Measurements from ENCODE around the gene EXOC6.

EXOC6 gene

DNA sequence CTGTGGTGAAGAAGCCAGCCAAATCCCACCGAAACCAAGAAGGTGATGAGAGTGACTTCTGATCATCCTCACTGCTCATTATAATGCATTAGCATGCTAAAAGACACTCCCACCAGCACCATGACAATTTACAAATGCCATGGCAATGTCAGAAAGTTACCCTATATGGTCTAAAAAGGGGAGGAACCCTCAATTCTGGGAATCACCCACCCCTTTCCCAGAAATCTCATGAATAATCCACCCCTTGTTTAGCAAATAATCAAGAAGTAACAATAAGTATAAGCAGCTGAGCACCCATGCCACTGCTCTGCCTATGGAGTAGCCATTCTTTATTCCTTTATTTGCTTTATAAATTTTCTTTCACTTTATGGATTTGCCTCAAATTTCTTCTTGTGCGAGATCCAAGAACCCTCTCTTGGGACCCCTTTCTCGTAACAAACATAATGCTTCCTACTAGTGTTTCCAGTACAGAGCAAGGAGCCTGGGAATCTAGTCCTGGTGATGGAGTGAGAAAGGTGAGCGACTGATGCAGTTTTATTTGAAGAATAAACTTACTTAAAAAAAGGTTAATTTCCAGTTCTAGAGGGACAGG, 18.4 kb upstream of the EXOC6 start:
- H3K36me3 ChIP-seq (ENCODE audit: insufficient read depth), result no peaks in the 10 kb centered on the region
- no peaks in the 10 kb centered on the region for H4K20me1 ChIP-seq (ENCODE audit: insufficient read depth)
- no peaks in the 10 kb centered on the region for H3K4me1 ChIP-seq (ENCODE audit: low read depth, poor library complexity, severe bottlenecking)
- TF ChIP-seq, protein P1, sequence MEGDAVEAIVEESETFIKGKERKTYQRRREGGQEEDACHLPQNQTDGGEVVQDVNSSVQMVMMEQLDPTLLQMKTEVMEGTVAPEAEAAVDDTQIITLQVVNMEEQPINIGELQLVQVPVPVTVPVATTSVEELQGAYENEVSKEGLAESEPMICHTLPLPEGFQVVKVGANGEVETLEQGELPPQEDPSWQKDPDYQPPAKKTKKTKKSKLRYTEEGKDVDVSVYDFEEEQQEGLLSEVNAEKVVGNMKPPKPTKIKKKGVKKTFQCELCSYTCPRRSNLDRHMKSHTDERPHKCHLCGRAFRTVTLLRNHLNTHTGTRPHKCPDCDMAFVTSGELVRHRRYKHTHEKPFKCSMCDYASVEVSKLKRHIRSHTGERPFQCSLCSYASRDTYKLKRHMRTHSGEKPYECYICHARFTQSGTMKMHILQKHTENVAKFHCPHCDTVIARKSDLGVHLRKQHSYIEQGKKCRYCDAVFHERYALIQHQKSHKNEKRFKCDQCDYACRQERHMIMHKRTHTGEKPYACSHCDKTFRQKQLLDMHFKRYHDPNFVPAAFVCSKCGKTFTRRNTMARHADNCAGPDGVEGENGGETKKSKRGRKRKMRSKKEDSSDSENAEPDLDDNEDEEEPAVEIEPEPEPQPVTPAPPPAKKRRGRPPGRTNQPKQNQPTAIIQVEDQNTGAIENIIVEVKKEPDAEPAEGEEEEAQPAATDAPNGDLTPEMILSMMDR (conservative IDR thresholded peaks at IDR 0.05; ENCODE audit: low read depth, low read length), result no peak
- H3K27me3 ChIP-seq (ENCODE audit: insufficient read depth, low read depth), result no peaks in the 10 kb centered on the region
- no peak overlapping the region for H3K4me3 ChIP-seq (IDR thresholded peaks at IDR 0.05; ENCODE audit: insufficient read depth, low read depth, low read length)
- H3K9ac ChIP-seq, result no peak overlapping the region
- H3K79me2 ChIP-seq (ENCODE audit: insufficient read depth, low read depth), result no peaks in the 10 kb centered on the region
- no peak overlapping the region for H3K27ac ChIP-seq
- no peak overlapping the region for H3K4me2 ChIP-seq
- H2AFZ ChIP-seq (ENCODE audit: low read depth), result no peak overlapping the region

DNA sequence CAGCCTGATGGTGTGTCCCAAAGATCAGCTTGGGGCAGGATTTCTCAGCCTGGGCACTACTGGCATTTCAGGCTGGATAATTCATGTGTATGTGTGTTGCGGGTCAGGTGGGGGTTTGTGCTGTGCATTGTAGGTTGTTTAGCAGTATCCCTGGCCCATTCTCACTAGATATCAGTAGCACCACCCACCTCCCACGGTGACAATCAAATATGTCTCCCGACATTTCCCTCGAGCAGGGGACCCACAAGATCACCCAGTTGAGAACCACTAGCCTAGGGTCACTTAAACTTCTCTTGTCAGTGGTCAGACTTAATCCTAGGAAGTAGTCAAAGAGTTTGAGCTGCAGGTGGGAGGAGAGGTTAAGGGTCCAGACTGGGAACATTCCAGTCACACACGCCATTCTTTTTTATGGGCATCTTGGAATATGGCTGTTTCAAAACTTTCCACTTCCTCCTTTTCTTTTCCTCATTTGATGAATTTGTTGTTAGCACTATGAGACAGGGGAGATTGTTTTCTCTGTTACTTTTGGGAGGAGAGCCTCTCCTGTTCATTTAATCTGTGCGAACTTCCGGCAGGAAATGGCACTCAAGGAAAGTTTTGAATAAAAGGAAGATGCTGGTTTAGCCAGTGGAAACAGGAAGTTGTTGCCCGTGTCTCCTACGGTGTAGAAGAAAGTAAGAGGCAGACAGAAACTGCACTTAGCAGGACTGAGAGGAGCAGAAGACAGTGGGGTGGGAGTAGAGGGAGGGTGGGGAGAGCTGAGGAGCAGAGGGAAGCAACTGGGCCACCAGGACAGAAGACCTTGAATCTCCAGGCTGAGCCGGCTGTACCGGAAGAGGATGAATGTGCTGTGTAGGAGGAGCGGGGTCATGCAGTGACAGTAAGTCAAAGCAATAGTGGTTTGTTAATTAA, 17.6 kb upstream of the EXOC6 start:
- Histone ChIP-seq H3K36me3 (ENCODE audit: insufficient read depth) (no peaks in the 10 kb centered on the region), H3K4me1 (ENCODE audit: low read depth, poor library complexity, severe bottlenecking) (no peaks in the 10 kb centered on the region), H2AFZ (ENCODE audit: low read depth) (no peak overlapping the region), H3K27ac (no peak overlapping the region), H4K20me1 (ENCODE audit: insufficient read depth) (no peaks in the 10 kb centered on the region), H3K9ac (no peak overlapping the region), H3K79me2 (ENCODE audit: insufficient read depth, low read depth) (no peaks in the 10 kb centered on the region), H3K4me2 (no peak overlapping the region), H3K4me3 (IDR thresholded peaks at IDR 0.05; ENCODE audit: insufficient read depth, low read depth, low read length) (no peak overlapping the region), H3K27me3 (ENCODE audit: insufficient read depth, low read depth) (no peaks in the 10 kb centered on the region)
- TF ChIP-seq, protein P1 (conservative IDR thresholded peaks at IDR 0.05; ENCODE audit: low read depth, low read length), result no peak

GRCh38 chr10:92832121-92832520, 16.2 kb upstream of the EXOC6 start:
- no peak overlapping the region for H3K4me2 ChIP-seq
- no peaks in the 10 kb centered on the region for H4K20me1 ChIP-seq (ENCODE audit: insufficient read depth)
- no peaks in the 10 kb centered on the region for H3K79me2 ChIP-seq (ENCODE audit: insufficient read depth, low read depth)
- H3K27me3 ChIP-seq (ENCODE audit: insufficient read depth, low read depth), result no peaks in the 10 kb centered on the region
- H3K4me1 ChIP-seq (ENCODE audit: low read depth, poor library complexity, severe bottlenecking), result no peaks in the 10 kb centered on the region
- no peak overlapping the region for H2AFZ ChIP-seq (ENCODE audit: low read depth)
- H3K27ac ChIP-seq, result no peak overlapping the region
- no peaks in the 10 kb centered on the region for H3K36me3 ChIP-seq (ENCODE audit: insufficient read depth)
- TF ChIP-seq, protein P1 (conservative IDR thresholded peaks at IDR 0.05; ENCODE audit: low read depth, low read length), result no peak
- no peak overlapping the region for H3K9ac ChIP-seq
- no peak overlapping the region for H3K4me3 ChIP-seq (IDR thresholded peaks at IDR 0.05; ENCODE audit: insufficient read depth, low read depth, low read length)

DNA sequence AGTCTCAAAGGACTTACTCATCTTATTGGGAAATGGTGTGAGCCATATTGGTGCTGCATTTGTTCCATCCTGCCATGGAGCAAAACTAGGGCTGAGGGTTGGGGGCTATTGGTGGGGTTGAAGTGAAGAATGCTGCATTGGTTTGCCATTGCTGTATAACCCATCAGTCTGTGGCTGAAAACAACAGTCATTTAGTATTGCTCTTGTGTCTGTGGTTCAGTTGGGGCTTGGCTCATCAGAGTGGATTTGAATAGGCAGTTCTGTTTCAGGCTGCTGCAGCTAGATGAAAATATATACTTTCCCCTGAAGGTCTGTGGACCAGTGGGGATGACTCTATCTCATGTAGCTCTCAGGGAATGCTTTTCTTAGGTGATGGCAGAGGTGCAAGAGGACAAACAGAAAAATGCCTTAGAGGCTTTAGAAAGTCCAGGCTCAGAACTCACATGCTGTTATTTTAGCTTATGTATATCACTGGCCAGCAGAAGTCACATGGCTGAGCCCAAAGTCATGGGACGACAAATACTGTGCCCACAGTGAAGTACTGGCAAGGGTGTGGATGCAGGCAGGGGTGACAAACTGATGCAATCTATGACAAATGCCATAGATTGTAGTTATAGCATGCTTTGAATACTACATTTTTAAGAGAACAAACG, 15.2 kb upstream of the EXOC6 start:
- no peak overlapping the region for H3K27ac ChIP-seq

More for the DNA sequence above, 15.2 kb upstream of the EXOC6 start:
- Histone ChIP-seq H3K36me3 (ENCODE audit: insufficient read depth) (no peaks in the 10 kb centered on the region), H3K9ac (no peak overlapping the region), H3K4me1 (ENCODE audit: low read depth, poor library complexity, severe bottlenecking) (no peaks in the 10 kb centered on the region), H2AFZ (ENCODE audit: low read depth) (no peak overlapping the region), H3K27me3 (ENCODE audit: insufficient read depth, low read depth) (no peaks in the 10 kb centered on the region), H4K20me1 (ENCODE audit: insufficient read depth) (no peaks in the 10 kb centered on the region), H3K4me3 (IDR thresholded peaks at IDR 0.05; ENCODE audit: insufficient read depth, low read depth, low read length) (no peak overlapping the region), H3K79me2 (ENCODE audit: insufficient read depth, low read depth) (no peaks in the 10 kb centered on the region), H3K4me2 (no peak overlapping the region)
- TF ChIP-seq, protein P1 (conservative IDR thresholded peaks at IDR 0.05; ENCODE audit: low read depth, low read length), result no peak

All from KMS-11 (cell line).